GM04504 (cell line): Measurements from ENCODE around the gene HCFC1R1.

ENCODE experiments used
- DNase-seq: peaks from one replicate; pipeline ENCODE4 v3.0.0-alpha.2; 2012; ENCODE audit warnings: low read depth

HCFC1R1 gene

DNA sequence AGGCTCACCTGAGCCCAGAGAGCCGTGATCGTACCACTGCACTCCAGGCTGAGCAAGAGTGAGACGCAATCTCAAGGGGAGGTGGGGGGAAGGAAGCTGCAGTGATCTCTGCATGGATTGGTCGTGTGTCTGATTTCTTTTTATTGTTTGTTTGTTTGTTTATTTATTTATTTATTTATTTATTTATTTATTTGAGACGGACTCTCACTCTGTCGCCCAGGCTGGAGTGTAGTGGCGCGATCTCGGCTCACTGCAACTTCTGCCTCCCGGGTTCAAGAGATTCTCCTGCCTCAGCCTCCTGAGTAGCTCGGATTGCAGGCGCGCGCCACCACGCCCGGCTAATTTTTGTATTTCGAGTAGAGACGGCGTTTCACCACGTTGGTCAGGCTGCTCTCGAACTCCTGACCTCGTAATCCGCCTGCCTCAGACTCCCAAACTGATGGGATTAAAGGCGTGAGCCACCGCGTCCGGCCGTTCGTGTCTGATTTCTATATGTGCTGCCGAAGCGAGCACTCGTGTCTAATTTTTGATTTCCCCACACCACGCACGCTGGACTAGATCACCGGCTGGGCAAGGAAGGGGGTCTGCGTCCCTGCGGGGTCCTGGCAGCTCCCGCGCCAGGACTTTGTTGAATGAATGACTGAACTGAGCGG is 4.0 kb downstream of the HCFC1R1 start:
- DNase-seq, result no peak

DNA sequence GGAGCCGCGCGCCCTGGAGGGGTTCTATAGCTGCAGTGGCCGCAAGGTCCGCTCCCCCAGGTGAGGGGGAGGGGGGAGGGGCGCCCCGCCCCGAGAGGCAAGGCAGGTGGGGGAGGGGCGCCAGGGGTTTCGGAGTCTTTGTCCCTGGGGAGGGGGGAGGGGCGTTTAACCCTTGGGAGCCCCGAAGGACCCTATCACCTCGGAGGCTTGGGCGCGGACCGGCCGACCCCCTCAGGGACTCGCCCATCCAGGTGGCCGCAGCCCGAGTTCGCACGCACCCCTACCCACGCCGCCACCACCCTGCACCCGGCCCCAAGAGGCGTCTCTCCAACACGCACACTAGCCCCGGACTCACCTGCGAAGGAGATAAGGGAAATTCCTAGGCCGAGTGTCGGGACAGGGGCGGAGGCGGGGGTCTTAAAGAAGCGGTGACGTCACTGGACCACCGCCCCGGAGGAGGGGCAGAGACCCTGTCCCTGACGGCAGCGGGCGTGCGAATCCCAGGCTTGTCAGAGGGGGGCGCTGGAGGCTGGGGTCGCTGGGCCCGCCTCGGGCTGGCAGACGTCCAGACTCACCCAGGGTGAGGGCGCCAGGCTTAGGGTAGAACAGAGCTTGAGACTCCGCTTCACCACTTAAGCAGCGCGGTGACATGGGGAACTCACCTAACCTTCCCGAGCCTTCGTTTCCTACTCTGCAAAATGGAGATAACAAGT is 5.8 kb downstream of the HCFC1R1 start, which contains the start of gene CLDN6:
Gene CLDN6, minus strand, starts transcription at position 390 of the 713 bp plus-strand sequence. CDS start 2,162 bp downstream, outside the sequence.
- no peak for DNase-seq

DNA sequence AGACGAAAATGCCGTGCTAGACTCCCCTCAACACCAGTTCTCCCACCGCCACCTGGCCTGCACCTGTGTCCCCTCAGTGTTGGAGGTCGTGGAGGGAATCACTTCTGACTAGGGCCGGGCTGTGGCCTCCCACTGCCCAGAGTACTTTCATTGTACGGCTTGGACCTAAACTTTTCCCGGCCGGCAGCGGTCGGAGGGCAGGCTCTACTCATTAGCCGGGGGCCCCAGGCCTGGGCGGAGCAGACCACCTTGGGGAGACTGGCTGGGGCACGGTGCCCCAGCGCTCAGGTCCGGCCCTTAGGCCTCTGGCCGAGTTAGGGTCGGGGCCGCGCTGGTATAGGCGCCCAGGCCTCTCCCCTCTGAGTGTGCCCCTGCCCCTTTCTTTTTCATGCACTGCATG is 6.4 kb downstream of the HCFC1R1 start:
- DNase-seq, result no peak

DNA sequence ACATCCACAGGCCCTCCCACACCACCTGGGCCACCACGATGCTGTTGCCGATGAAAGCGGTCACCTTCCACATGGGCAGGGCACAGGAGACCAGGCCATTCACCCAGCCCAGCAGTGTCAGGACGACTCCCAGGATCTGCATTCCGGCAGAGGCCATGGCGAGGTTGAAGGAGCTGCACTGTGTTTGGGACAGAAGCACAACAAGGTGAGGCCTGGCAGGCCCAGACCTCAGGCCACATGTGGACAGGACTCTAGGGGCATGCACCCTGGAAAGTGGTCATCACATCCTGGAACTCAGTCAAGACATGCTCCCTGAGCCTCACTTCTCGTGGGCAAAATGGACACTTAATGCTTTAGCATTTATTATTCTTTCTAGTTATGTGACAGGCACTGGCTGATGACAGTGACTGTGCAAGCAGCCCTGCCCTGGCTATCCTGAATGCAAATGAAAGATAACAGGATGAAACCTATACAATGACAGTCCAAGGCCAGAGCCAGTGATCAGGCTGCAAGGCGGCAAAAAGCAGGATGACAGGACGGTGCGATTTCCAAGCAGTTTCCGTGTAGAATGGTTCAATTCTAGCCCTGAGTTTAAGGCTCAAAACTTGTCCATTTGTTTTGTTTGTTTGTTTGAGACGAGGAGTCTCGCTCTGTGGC is 7.7 kb downstream of the HCFC1R1 start:
- no peak for DNase-seq

DNA sequence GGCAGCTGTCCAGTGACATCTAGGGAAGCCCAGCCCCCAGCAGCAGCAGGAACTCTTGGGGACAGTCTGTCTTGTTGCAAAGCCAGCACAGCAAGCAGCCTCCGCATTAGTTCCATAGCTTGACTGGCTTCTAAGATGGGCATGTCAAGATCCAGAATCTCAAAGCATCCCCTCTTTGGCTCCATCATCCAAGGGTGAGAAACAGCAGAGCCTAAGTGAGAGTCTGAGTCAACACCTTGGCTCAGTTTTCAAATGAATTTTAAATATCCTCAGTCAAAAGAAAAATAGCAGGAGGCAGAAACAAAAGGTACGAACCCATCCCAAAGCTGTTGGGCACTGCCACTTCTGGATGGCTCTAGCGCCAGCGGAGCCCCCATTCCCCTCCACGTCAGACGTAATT is 8.8 kb downstream of the HCFC1R1 start:
- DNase-seq, result no peak

DNA sequence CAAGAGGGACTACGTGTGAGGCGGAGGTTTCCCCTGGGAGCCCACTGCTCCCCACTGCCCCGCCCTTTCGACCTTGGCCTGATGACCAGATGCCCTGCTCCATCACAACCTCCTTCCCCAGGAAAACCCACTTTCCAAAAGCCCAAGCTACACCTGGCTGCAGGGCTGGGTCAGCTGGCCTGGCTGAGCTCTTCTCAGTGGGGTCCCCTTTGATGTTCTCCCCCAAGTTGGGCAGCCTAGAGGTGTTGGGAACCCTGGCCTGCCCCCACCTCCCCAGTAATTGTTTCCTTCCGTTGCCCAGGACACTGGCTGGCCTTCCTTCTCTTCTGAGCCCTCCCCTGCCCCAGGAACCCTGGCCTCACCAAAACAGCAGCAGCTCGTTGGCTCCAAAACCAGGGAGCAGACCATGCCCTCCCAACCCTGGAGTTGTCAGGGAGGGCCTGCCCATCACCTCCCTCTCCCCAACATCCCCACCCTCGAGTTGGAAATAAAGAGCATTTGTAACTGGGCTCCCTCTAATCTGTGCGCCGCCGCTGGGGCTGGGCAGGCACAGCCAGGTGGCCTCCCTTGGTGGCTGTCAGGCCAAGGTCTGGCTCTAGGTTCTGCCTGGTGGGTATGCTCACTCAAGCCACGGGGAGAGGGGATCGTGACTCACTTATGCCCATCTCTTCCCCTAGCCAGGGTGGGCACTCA is 9.6 kb downstream of the HCFC1R1 start:
- DNase-seq, result no peak

DNA sequence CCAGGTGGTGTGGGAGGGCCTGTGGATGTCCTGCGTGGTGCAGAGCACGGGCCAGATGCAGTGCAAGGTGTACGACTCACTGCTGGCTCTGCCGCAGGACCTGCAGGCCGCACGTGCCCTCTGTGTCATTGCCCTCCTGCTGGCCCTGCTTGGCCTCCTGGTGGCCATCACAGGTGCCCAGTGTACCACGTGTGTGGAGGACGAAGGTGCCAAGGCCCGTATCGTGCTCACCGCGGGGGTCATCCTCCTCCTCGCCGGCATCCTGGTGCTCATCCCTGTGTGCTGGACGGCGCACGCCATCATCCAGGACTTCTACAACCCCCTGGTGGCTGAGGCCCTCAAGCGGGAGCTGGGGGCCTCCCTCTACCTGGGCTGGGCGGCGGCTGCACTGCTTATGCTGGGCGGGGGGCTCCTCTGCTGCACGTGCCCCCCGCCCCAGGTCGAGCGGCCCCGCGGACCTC is 10.2 kb downstream of the HCFC1R1 start:
- DNase-seq, result no peak

DNA sequence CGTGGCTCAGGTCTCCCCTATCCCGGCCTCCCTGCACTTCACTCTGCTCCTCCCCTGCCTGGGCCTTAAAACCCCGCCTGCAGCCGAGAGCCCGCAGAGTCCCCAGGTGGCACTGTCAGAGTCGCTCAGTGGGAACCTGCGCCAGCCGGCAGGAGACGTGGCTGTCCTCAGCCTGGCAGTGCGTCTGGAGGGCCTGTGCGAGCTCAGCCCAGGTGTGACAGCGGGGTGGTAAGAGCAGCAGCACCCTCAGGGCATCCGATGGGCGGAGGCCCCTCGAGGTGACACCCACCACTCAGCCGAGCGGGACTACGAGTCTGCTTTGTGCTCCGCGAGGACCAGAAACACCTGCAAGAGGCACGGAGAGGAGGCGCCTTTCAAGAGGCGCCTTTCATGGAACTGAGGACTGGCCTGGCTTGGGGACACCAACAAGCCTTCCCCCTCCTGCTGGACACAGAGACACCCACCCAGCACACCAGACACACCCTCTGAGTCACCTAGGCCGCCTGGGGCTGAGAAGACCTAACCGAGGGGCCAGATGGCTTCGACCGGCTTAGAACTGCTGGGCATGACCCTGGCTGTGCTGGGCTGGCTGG is 10.8 kb downstream of the HCFC1R1 start, which contains the start of gene CLDN9:
Gene CLDN9, plus strand, starts transcription at position 96 of the 593 bp plus-strand sequence. Its CDS starts 440 bp downstream, at position 536.
- no peak for DNase-seq

DNA sequence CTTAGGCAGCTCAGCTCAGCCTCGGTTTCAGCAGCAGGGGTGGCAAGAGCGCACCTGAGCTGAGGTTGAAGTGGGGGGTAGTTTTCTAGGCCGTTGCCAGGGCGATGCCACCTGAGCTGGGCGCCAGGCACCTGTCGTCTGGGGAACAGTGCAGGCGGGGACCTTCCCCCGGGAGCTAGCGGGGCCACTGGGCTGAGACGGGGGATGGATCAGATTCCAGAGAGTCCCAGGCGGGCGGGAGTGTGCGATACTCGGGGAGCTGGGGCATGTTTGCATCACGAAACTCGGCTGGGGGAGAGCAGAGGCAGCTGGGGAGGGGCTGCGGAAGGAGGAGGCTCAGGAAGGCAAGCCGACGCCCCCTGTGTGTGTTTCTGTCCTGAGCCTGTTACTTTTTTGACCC is 11.5 kb downstream of the HCFC1R1 start:
- DNase-seq, result no peak

DNA sequence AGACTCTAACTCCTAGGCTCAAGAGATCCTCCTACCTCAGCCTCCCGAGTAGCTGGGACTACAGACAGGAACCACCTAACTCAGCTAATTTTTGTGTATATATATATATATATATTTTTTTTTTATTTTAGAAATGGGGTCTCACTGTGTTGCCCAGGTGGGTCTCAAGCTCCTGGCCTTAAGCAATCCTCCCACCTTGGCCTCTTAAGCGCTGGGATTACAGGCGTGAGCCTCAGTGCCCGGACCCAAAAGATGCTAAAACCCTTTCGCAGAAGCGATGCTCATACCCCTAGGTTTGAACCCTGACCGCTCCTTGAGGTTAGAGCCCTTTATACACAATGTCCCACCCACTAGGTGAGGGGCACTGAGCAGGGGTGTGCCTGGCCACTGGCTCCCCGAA is 13.2 kb downstream of the HCFC1R1 start:
- no peak for DNase-seq

DNA sequence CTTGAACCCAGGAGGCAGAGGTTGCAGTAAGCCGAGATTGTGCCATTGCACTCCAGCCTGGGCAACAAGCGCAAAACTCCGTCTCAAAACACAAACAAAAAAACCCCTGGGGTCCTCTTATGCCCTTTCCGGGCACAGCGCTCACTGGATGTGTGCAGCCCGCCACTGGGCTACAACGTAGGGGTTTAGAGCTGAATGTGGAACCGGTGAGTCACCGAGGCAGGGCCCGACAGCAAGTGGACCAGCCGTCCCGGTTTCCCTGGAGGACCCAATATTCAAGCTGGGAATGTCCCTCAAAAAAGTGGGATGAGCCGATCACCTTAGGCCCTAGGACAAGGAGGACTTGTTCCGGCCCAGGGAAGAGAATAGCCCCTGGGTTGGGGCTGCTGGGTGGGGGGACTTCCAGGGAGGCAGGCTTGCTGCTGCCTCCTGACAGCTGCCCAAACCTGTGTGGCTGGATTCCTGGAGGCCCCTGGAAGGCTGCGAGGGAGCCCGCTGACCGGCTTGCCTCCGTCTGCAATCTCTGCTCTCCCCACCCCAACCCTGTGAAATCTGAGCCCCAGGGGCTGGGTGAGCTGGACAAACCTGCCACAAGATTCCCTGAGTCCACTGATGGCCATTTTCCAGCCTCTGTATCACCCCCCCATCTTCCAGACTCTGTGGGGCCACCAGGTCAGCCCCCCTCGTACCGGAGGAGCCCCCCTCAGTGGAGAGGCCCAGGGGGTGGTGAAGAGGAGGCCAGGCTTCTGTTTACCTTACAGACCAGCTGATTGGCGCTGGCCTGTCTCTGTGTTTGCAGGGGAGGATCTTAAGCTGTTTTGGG is 14.0 kb downstream of the HCFC1R1 start:
- no peak for DNase-seq

DNA sequence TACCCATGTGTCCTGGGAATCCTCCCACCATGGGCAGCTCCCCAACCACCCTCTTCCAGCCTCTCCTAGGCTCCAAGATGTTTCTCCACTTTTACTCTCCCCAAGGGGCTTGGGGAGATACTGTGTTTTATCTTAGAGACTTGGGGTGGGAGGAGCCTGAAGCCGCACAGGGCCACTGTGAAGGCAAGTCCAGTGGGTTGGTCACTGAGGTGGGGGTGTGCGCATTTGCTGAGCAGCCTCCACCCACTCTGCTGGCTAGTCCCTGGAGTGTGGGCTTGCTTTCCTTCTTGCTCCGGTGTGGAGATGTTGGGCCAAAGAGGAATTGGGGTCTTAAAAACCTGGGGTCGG is 15.1 kb downstream of the HCFC1R1 start:
- DNase-seq, result no peak

DNA sequence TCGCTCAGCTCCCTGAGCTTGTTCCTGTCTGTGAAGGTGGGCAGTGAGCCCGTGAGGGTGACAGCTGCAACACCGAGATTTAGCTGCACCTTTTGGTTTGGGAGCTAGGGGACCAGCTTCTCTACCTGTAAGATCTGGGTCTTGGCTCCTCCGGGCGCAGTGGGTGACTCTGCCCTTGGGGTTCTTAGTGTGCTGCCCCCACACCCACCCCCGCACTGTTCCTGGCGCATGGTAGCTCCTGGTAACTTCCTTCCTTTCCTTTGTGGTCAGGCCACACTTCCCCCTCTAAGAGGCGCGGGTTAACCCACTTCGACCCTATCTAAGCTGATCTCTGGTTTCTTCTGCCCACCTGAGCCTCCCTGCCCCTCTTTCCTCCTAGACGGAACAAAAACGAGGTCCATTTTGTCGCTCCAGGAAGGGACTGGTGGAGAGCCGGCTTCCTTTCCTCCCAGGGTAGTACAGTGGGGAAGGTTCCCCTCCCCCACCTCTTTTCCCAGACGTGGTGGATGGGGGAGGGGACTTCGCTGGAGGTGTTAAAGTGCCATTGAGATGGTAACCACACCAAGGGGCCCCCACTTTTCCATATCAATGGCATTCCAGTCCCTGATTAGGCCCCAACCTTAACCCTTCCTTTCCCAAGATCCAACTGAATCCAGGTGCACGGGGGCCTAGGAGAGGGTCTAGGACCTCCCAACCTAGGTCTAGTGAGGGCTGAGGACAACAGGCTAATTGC is 15.6 kb downstream of the HCFC1R1 start:
- DNase-seq, result no peak

DNA sequence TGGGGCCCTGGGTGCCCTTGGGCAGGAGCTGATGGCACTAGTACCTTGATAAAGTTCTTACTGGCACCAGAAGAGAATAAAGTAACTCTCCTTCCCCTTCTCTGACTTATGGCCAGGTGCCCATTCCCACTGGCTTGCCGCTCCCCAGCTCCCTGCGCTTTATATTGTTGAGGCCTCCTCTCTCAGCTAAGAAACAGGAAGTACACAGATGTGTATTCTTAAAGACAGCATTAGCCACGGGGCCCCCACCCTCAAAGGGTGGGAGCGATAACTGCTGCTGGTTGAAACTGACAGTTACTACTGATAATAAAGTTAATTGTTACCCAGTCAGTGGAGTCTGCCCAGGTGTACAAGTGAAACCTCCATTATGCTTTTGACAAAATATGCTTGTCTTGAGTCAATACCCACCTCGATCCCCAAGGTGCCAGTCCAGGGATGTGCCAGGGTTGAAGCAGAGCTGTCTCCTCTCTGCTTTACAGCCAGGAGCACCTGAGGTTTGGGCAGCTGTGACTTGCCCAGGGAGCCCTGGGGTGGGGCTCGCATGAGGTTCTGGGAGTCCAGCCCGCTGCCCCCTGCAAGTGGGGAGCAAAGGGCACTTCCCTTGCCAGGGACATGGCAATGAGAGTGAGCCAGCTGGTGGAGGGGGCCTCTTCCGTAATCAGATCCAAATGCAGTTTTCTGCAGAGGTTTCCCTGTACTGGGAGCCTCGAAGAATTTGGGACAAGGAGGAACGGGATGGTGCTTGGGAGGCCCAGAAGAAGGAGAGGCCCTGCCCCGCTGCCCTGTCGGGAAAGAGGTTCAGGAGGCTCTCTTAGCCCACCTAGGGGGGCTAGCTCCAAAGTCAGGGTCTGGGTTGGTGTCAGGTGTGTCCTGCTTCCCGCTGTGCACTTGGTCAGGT is 16.4 kb downstream of the HCFC1R1 start:
- no peak for DNase-seq

DNA sequence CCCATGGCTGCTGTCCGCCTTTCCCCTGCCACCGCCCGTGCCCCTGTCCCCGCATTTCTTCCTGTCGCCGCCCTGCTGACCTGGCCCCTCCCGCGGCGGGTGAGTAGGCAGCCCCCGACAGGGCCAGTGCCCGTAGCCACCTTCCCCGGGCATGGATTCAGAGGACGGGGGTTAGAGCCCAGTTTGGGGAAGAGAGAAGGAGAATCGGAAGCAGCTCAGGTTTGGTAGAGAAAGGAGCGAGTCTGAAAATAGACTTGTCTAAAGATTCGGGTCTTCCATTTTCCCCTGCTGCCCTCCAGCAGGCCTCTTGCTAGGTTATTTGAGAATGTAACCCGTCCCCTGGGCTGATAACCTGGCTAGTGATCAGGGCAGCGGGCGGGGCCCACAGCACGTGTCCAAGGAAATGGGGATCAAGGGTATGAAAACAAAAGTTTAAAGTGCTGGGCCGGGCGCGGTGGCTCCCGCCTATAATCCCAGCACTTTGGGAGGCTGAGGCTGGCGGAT is 18.9 kb downstream of the HCFC1R1 start:
- no peak for DNase-seq

DNA sequence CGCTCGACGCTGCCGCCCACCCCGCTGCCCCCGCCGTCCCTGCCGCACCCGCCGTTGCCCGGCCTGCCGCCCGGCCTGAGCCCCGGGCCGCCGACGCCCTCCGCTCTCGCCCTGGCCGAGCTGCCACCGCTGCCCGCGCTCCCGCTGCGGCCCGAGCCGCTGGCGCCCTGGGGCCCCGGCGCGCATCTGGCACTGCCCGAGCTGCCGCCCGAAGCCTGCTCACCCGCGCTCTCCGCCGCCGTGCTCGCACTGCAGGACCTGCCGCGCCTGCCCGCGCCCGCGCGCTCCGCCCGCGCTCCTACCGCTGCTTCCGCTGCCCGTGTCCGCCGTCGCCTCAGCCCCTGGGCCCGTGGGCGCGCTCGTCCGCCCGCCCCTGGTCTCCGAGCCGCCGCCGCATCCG is 19.4 kb downstream of the HCFC1R1 start:
- DNase-seq, result no peak

DNA sequence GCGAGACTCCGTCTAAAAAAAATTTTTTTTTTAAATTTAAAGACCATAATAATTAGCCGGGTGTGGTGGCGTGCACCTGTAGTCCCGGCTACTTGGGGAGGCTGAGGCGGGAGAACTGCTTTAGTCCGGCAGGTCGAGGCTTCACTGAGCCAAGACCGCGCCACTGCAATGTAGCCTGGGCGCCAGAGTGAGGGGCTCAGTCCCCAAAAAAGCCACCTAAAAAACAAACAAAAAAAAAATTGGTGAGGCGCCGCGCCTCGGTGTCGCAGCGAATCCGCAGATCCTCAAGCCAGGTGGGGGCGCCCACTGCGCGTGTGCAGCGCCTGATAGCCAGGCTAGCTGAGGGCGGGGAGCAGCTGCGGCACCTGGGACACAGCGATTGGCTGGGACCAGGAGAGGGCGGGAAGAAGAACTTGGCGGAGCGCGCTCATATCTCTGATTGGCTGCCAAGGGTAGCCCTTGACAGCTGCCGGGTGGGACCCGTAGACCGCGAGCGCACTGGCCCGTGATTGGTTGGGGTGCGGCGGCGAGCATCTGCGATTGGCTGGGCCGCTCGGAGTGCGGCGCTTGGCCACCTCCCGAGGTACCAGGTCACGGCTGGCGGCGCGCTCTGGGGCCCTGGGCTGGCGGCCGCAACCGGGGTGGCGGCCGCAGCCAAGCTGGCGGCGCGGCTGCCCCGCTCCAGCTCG is 20.0 kb downstream of the HCFC1R1 start:
- DNase-seq, result peak; percentile 97

DNA sequence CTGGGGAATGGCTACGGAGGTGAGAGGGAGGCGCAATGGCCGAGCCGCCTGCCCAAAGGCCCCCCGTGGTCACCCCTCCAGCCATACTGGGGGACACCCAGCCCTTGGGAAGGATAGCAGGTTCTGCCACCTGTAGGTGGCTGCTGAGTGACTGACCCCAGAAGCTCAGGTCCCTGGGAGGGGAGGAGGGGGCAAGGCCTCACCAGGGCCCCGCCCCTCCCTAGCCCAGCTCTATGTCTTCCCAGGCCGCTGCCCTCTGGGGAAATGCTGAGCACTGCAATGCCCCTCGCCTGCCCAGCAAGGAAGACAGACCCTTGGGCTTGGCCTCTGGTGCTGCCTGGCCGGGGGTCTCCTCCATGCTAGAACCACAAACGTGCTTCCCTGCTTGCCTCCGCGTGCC is 22.4 kb downstream of the HCFC1R1 start:
- DNase-seq, result no peak

DNA sequence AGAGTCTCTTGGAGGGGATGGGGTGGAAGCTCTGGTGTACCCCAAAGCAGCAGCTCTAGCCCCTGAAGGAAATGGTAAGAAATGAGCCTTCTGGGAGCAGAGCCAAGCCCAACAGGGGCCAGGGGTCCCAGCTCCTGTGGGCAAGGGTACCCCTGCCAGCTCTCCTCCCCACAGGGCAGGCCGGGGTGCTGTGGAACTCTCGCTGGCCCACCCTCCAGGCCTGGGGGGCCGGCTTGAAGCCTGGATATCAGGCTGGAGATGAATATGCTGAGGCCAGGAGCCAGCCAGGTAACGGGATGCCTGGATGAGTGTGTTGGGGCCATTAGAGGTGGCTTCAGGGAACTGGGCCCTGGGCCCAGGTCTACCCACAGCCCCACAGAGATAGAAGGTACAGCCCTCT is 23.2 kb downstream of the HCFC1R1 start:
- no peak for DNase-seq
